T-helper 1 cell treated with Interleukin-12 subunit alpha and Interleukin-12 subunit beta and Interleukin-4 antibody, amounts not matched to agents 30 μg/mL and 1 μg/mL, for 36 hours (primary cell): Measurements from ENCODE around the gene PKHD1.

Source experiments
- H3K27ac Mint-ChIP-seq: one replicate; pipeline ENCODE4 v1.8.0; 2021; ENCODE audit warnings: mild to moderate bottlenecking, mixed read lengths
- H3K27me3 Mint-ChIP-seq: one replicate; pipeline ENCODE4 v1.8.0; 2021; ENCODE audit warnings: low read depth, mixed read lengths
- H3K36me3 Mint-ChIP-seq: one replicate; pipeline ENCODE4 v1.8.0; 2021; ENCODE audit warnings: low read depth, mixed read lengths
- H3K4me1 Mint-ChIP-seq: one replicate; pipeline ENCODE4 v1.8.0; 2021; ENCODE audit warnings: low read depth, mixed read lengths
- H3K4me3 Mint-ChIP-seq: one replicate; pipeline ENCODE4 v1.8.0; 2021; ENCODE audit warnings: mild to moderate bottlenecking, moderate library complexity, mixed read lengths
- H3K9me3 Mint-ChIP-seq: one replicate; pipeline ENCODE4 v1.8.0; 2021; ENCODE audit warnings: mixed read lengths

PKHD1 gene

DNA sequence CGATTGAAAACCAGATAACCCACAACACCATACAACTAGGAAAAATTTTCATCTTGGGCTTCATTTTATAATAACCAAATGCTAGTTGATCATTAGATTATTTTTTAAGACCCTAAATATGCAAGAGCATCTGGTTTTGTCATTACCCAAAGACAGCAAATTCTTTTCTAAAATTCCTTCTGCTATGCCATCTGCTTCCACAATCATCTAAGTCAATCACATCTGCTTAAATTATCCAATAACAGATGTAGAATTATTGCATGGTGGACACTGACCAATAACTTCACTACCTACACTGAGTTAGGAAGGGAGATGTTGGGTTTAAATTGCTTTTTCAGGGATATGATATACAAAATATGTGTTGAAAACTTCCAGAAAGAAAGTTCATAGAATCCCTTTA, 41.9 kb downstream of the PKHD1 start:
- H3K4me1 Mint-ChIP-seq, result no peaks in the 10 kb centered on the region
- H3K27me3 Mint-ChIP-seq, result peaks cover 7% of the 10 kb centered on the region
- no peaks in the 10 kb centered on the region for H3K36me3 Mint-ChIP-seq

DNA sequence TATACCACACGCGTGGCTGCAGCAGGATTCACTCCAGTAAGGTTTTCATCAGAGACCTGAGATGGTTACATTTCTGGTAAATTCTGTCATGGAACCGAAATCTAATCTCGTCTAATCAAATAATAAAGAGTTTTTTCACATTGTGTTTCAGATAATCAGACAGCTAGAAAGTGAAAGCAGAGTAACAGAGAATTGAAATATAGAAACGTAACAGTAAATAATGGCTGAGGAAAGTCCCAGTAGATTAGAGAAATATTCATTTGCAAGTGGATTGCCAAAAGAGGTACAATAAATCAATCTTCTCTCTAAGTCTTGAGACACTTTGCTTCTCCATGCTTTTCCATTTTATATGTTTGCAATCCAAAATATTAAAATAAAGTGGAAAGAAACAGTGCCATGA, 42.4 kb downstream of the PKHD1 start:
- no peak overlapping the region for H3K27ac Mint-ChIP-seq
- no peak overlapping the region for H3K4me3 Mint-ChIP-seq
- no peaks in the 10 kb centered on the region for H3K9me3 Mint-ChIP-seq
- H3K4me1 Mint-ChIP-seq, result no peaks in the 10 kb centered on the region
- peaks cover 10% of the 10 kb centered on the region for H3K27me3 Mint-ChIP-seq
- H3K36me3 Mint-ChIP-seq, result no peaks in the 10 kb centered on the region

More for the DNA sequence above, 41.9 kb downstream of the PKHD1 start:
- Mint-ChIP-seq H3K27ac (no peak overlapping the region), H3K4me3 (no peak overlapping the region), H3K9me3 (no peaks in the 10 kb centered on the region)

DNA sequence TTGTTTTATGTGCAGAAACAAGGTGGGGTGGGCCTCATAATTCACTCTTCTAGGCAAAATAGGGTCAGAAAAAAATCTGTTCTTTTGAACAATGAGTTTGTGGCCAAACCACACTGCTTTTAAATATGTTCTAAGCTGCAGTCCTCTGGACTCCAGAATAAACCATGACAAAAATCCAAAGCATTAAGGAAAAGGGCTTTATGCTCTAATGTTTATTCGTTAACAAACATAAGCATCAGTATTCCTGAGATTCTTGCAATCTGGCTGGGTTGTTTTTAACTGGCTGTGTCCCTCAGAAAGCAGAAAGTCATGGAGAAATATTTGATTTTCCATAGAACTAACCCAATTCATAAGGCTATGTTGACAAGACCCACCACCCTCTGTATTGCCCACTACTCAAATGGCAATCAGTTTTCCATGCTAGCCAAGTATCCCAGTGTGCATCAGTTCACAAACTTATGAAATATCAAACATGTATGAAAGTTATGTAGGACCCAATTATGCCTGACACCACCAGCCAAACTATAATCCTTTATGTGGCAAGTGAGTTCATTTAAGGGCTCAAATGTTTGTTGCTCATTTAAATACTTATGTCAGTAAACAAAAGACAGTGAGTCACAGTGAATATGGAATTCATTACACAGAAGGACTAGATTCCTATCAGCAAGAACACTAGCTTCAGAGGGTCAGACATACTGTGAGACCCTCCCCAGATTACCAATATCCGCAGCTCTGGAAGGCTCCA, 45.1 kb downstream of the PKHD1 start:
- H3K27me3 Mint-ChIP-seq, result peaks cover 10% of the 10 kb centered on the region
- H3K9me3 Mint-ChIP-seq, result no peaks in the 10 kb centered on the region
- no peak overlapping the region for H3K4me3 Mint-ChIP-seq
- H3K36me3 Mint-ChIP-seq, result no peaks in the 10 kb centered on the region
- no peak overlapping the region for H3K27ac Mint-ChIP-seq
- no peaks in the 10 kb centered on the region for H3K4me1 Mint-ChIP-seq

DNA sequence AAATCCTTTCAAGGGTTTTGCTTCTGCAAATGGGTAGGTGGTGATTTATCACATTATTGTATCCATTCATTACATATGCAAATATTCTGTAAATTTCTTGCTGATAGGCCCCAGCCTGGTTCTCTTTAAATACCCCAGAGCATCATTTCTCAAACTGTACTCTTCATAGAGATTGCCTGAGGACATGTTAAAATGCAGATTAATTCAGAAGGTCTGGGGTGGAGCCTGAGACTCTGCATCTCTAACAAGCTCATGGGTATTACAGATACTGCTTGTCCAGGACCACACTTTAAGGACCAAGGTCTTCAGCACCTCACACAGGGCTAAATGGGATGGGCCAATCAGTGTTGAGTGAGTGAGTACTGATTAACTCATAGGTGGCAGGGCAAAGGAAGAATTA, 46.3 kb downstream of the PKHD1 start:
- H3K36me3 Mint-ChIP-seq, result no peaks in the 10 kb centered on the region
- H3K27ac Mint-ChIP-seq, result no peak overlapping the region
- H3K27me3 Mint-ChIP-seq, result peaks cover 14% of the 10 kb centered on the region
- no peak overlapping the region for H3K4me3 Mint-ChIP-seq
- no peaks in the 10 kb centered on the region for H3K9me3 Mint-ChIP-seq
- H3K4me1 Mint-ChIP-seq, result no peaks in the 10 kb centered on the region

DNA sequence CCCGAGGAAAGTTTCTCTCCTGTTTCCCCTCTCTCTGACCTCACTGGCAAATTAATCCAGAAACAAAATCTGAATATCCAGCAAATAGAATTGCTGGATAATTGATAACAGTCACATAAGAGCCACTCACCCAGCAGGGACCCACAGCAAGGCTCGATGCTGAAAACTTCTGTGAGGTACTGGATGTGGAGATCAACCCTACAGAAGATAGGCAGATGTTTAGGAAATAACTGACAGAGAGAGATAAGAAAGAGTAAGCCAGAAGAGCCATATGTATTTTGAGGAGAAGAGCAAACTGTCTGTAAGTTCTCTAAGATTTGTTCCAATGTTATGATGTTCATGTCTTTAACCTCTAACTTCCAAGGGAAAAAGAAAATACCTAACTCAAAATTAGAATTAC, 59.7 kb downstream of the PKHD1 start:
- no peak overlapping the region for H3K4me3 Mint-ChIP-seq
- H3K27me3 Mint-ChIP-seq, result no peaks in the 10 kb centered on the region
- no peak overlapping the region for H3K27ac Mint-ChIP-seq
- H3K9me3 Mint-ChIP-seq, result peaks cover 1% of the 10 kb centered on the region
- no peaks in the 10 kb centered on the region for H3K36me3 Mint-ChIP-seq
- no peaks in the 10 kb centered on the region for H3K4me1 Mint-ChIP-seq

DNA sequence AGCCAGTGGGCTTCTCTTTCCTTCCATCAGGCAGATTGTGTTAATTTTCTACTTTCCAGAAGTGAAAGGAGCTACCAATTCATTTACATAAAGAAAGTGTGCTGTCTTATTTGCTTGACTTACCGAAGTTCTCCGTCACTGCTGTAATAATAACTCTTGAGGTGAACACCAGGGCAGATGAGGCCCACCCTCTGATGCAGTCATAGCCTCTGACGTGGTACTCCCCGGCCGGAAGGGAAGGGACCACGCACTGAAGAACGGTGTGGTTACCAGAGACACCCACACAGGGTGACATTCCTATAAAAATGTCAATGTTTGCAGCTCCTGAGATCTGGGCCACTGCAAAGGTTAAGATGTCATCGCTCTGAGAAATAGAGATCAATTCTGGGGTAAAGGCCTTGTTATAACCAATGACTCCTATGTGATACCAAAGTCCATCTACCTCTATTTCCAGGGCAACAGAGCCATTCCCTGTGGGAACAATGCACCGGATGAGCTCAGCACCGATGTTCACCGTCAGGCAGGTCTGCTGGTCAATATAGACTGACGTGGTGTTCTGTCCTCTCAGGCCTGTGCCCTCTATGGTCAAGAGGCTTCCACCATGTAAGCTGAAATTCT, 62.9 kb downstream of the PKHD1 start:
- no peaks in the 10 kb centered on the region for H3K36me3 Mint-ChIP-seq
- no peaks in the 10 kb centered on the region for H3K4me1 Mint-ChIP-seq
- H3K4me3 Mint-ChIP-seq, result no peak overlapping the region
- H3K27ac Mint-ChIP-seq, result no peak overlapping the region
- H3K27me3 Mint-ChIP-seq, result peaks cover 7% of the 10 kb centered on the region
- no peaks in the 10 kb centered on the region for H3K9me3 Mint-ChIP-seq

DNA sequence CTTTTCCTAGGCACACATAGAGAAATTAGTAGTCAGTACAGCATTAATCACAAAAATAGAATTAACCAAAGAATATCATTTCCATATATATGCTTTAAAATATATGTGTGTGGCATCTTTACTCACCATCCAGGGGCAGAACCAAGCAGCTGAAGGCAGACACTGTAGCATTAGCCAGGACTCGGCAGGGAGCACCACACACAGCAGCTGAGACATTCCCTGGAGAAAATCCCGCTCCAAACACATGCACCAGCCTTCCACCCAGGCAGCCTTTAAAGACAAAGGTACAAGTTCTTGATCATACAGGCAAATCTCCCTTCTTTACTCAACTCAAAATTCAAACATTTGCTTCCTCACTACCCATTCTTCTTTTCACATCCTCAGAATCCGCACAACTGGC, 64.7 kb downstream of the PKHD1 start:
- peaks cover 11% of the 10 kb centered on the region for H3K27me3 Mint-ChIP-seq
- H3K36me3 Mint-ChIP-seq, result no peaks in the 10 kb centered on the region
- no peak overlapping the region for H3K4me3 Mint-ChIP-seq
- H3K4me1 Mint-ChIP-seq, result no peaks in the 10 kb centered on the region
- H3K27ac Mint-ChIP-seq, result no peak overlapping the region
- H3K9me3 Mint-ChIP-seq, result no peaks in the 10 kb centered on the region

DNA sequence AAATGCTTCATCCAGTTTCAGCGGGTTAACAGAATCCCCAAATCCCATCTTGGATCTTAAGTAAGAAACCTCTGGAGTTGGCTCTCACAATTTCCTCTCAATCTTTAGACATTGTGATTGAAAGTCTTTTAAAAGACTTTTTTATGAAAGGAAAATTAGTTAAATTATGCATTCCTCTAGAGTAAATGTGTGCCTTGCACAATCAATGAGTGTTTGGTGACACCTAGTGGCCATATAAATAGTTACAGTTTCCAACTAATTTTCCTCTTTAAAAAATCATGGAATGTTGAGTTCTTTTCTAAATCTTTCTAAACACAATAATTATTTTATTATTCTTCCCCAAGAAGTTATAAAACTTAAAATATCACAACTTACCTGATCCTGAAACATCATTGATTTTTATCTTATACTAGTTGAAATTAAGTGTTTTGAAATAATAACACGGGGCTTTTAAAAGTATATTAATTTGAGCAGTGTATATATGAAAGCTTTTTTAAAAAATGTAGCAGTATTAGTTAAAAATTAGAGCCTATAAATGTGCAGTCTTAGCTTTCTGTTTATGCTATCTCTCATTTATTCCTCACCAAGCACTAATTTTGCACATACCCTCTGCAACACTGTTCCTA, 66.4 kb downstream of the PKHD1 start:
- H3K27me3 Mint-ChIP-seq, result peaks cover 11% of the 10 kb centered on the region
- no peaks in the 10 kb centered on the region for H3K9me3 Mint-ChIP-seq
- no peaks in the 10 kb centered on the region for H3K36me3 Mint-ChIP-seq
- H3K4me1 Mint-ChIP-seq, result no peaks in the 10 kb centered on the region
- no peak overlapping the region for H3K4me3 Mint-ChIP-seq
- no peak overlapping the region for H3K27ac Mint-ChIP-seq

DNA sequence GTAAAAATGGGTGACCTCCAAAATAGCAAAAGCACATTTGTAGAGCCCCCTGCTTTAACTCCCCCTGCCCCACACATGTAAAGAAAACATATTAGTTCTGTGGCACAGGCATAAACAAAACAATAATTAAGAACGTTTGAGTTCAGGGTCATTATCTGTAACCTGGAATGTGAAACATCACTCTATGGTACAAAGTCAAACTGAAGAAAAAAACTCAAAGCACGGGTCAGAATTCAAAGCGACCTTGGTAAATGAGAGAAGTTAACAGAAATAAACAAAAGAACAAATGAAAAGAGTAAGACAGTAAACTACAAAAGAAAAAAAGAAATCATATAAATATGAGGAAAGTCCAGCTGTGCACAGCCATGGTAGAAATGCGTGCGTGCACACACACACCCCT, 67.5 kb downstream of the PKHD1 start:
- H3K27ac Mint-ChIP-seq, result no peak overlapping the region
- H3K27me3 Mint-ChIP-seq, result peaks cover 11% of the 10 kb centered on the region
- no peaks in the 10 kb centered on the region for H3K9me3 Mint-ChIP-seq

DNA sequence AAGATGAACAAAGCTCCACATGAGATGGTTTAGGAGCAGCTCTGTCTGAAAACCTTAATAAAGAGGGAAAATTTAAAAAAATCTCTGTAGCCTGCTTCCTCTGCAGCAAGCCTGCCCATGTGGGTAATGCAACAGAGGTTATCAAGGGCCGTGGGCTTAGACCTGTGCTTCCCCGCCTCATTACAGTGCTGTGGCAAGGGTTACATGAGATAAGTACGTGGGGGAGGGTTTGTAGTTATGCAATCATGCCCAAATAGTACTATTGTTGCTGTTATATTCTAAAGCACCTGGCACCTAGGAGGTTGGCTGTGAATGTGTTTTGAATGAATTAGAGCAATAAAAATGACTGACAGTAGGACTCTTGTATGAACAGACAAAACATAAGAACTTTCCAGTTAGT, 68.3 kb downstream of the PKHD1 start:
- Mint-ChIP-seq H3K4me3 (no peak overlapping the region), H3K36me3 (no peaks in the 10 kb centered on the region), H3K9me3 (no peaks in the 10 kb centered on the region), H3K4me1 (no peaks in the 10 kb centered on the region), H3K27ac (no peak overlapping the region), H3K27me3 (peaks cover 11% of the 10 kb centered on the region)

More for the DNA sequence above, 67.5 kb downstream of the PKHD1 start:
- Mint-ChIP-seq H3K36me3 (no peaks in the 10 kb centered on the region), H3K4me3 (no peak overlapping the region), H3K4me1 (no peaks in the 10 kb centered on the region)

DNA sequence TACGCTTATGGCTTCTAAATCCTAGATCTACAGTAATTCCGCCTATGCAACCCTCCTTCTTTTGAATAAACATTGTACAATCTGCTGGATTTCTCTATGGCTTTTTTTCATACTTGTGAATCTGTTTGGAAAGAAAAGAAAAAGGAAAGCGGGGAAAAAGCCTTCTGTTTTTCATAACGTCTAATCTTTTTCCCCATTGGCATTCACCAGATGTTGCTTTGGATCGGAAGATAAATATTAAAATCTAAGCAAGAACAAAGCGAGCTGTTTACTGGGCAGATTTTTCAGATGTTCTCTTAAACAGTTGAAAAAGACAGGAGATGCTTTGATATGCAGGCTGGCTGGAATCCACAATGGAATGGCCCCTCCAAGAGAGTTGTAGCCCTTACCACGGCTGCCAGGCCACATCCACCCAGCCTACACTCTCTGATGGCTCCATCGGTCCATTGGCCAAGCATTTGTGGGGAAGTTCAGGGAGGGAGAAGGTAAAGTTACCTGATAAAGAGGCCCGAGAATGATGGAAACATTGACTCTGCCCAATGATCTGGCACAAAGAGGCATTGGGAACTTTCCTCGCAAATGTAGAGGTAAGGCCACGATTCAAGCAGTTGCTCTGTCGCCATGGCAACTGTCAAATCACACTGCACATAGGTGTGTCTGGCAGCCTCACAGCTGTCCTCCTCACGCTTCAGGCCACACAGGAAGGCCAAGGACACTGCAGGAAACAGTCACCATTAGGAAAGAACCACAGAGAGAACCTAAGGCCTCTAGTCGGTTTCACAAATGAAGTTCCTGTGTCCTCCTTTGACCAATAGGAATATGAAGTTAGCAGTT, 70.3 kb downstream of the PKHD1 start:
- Mint-ChIP-seq H3K4me3 (no peak overlapping the region), H3K9me3 (no peaks in the 10 kb centered on the region), H3K27ac (no peak overlapping the region), H3K27me3 (peaks cover 11% of the 10 kb centered on the region), H3K4me1 (no peaks in the 10 kb centered on the region), H3K36me3 (no peaks in the 10 kb centered on the region)

DNA sequence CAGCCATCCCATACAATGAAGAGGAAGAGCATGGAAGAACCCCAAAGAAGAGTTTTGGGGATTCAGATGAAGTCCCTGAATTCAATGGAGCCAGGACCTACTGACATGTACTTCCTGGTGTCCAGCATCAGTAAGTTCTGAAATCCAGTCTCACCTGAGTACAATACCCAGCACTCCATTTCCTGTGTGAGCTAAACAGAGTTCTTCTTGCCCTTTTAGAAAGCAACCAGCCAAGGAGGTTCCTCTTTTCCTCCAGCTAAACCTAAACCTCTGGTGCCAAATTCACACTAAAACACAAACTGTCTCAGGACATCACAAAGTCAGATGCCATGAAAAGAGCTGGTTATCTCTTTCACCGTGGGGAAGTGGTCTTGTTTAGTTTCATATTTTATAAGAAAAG, 71.5 kb downstream of the PKHD1 start:
- Mint-ChIP-seq H3K27me3 (peaks cover 11% of the 10 kb centered on the region), H3K27ac (no peak overlapping the region)

DNA sequence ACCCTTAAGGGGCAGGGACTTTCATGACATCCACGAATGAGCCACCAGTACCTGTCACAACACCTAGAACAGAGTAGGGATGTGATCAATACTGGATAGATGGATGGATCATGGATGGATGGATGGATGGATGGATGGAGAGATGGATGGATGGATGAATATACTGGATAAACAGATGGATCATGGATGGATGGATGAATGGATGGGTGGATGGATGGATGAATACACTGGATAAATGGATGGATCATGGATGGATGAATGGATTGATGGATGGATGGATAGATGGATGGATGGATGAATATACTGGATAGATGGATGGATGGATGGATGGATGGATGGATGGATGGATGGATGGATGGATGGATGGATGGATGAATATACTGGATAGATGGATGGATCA, 73.0 kb downstream of the PKHD1 start:
- Mint-ChIP-seq H3K9me3 (no peaks in the 10 kb centered on the region), H3K4me1 (no peaks in the 10 kb centered on the region), H3K36me3 (no peaks in the 10 kb centered on the region), H3K27ac (no peak overlapping the region), H3K27me3 (peaks cover 2% of the 10 kb centered on the region), H3K4me3 (no peak overlapping the region)

More for the DNA sequence above, 71.5 kb downstream of the PKHD1 start:
- no peak overlapping the region for H3K4me3 Mint-ChIP-seq
- no peaks in the 10 kb centered on the region for H3K4me1 Mint-ChIP-seq
- no peaks in the 10 kb centered on the region for H3K9me3 Mint-ChIP-seq
- H3K36me3 Mint-ChIP-seq, result no peaks in the 10 kb centered on the region

DNA sequence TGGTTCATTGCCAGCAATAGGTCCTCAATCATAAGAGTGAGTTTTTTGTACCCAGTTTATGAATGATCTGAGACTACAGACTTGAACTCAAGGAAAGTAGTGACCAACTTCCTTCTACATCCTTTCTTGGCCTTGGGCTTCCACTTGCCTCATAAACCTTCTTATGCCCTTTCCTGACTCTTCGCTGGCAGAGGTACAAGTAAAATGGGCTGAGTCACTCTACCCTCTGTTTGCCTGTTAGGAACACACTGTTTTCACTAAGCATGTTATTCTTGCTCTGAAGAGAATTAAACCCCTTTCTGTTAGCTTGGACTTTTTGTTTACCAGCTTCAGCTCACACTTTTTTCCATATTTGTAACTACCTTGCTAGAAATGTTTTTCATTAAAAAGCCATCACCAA, 74.4 kb downstream of the PKHD1 start:
- Mint-ChIP-seq H3K27me3 (no peaks in the 10 kb centered on the region), H3K27ac (no peak overlapping the region), H3K9me3 (no peaks in the 10 kb centered on the region), H3K36me3 (no peaks in the 10 kb centered on the region), H3K4me3 (no peak overlapping the region), H3K4me1 (no peaks in the 10 kb centered on the region)
